ENCODE data around the gene ARHGEF39. TPM values are rescaled to one million over a fixed set of nuclear protein-coding genes. Genes with fewer than 3 reads are reported as not detected.
A peak's percentile ranks its signal among the peaks of the same experiment; 100 is the strongest.

The ARHGEF39 gene, protein sequence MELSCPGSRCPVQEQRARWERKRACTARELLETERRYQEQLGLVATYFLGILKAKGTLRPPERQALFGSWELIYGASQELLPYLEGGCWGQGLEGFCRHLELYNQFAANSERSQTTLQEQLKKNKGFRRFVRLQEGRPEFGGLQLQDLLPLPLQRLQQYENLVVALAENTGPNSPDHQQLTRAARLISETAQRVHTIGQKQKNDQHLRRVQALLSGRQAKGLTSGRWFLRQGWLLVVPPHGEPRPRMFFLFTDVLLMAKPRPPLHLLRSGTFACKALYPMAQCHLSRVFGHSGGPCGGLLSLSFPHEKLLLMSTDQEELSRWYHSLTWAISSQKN
- 0.45 TPM for total RNA-seq
- long read RNA-seq = 0 reads

DNA sequence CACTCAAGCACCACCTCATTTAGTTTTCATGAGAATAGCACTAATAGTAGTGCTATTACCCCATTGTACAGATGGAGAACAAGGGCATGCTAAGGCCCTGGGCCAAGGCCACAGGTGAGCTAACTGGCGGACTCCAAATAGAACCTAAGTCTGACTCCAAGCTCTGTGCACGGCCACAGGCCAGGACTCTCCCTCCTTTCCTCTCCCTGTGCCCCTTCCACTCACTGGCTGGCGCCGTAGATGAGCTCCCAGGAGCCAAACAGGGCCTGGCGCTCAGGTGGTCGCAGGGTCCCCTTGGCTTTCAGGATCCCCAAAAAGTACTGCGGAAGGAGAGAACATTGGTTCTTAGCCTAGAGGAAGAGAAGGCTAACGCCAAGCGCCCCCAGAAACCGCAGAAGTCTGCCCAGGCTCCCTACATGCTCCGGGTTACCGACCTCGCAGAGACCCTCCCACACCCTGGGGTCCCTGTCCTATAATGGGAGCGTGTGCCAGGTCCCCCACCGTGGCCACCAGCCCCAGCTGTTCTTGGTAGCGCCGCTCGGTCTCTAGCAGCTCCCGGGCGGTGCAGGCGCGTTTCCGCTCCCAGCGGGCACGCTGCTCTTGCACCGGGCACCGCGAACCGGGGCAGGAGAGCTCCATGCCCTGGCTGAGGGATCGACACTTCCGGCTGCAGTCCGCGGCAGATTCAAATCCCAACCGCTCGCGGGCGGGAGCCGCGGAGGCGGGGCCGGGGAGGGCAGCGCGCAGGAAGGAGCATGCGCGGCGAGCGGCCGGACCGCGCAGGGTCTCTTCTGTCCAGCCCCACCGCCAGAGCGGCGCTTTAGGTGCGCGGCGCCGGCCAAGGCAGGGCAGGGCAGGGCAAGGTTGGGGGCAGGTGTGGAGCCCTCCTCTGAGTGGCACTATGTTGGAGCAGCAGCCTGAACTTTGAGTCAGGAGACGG, at the start of gene ARHGEF39:
ARHGEF39 (minus strand) TSS at position 665 of the 940 bp plus-strand sequence; CDS start at position 639, 26 bp downstream.
- ATAC-seq (peak; percentile 84), DNase-seq (peak; percentile 90)
- intact Hi-C loops (cut with micrococcal nuclease) = no loop called here

DNA sequence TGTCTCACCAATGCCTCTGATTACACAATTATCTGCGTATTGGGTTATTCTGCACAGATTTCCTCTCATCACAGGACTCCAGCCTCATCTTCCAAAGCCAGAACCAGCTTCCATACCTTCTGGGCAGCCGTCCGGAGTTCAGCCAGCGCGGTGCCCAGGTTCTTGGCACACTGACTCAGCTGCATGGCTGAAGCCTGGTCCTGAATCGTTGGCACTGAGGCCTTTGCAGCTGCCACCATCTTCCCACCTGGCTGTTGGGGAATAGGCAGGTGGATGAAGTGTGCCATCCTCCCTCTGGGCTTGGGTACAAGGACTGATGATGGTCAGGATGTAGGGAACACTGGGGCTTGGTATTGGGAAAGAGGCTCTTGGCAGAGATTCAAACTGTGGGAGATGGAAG, 49.1 kb upstream of the ARHGEF39 start:
- ATAC-seq (no peak), DNase-seq (no peak)
- intact Hi-C loops (cut with micrococcal nuclease) = no loop called here

DNA sequence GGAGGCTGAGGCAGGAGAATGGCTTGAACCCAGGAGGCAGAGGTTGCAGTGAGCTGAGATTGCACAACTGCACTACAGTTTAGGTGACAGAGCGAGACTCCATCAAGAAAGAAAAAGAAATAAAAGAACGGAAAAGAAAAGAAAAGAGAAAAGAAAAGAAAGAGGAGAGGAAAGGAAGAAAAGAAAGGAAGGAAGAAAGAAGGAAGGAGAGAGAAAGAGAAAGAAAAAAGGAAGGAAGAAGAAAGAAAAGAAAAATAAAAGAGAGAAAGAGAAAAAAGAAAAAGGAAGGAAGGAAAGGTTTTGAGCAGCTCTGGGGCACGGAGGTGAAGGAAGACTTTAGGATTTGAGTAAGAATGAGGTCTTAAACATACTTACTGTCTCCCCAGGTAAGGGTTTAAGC, 48.6 kb upstream of the ARHGEF39 start:
- intact Hi-C loops (cut with micrococcal nuclease) = no loop called here
- ATAC-seq (no peak), DNase-seq (no peak)

DNA sequence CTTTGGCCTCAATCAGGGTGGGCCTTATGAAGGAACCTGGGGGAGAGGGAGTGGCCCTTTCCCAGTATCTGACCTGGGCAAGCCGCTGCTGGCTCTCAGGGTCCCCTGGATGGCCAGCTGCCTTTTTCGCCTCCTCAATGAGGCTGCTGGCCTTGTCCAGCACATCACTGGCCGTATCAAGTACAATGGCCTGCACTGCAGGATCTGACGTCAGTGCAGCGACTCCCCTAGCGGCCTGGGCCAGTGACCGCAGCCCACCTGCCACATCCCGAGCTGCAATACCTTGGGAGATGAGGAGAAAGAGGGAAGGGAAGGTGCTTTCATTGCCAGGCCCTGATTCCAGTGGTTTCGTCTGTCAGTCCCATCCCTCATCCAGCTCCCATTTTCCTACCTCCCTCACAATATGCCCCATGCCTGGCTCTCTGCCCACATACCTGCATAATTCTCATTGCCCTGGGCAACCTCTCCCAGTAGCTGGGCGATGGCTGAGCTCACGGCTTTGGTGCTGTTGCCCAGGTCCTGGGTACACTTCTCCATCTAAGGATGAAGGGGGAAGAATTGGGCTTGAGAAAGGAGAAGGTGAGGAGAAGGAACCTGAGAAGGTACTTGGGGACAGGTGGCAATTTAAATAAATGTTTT, 47.9 kb upstream of the ARHGEF39 start:
- intact Hi-C loops (cut with micrococcal nuclease) = no loop called here
- DNase-seq = no peak
- ATAC-seq = no peak

DNA sequence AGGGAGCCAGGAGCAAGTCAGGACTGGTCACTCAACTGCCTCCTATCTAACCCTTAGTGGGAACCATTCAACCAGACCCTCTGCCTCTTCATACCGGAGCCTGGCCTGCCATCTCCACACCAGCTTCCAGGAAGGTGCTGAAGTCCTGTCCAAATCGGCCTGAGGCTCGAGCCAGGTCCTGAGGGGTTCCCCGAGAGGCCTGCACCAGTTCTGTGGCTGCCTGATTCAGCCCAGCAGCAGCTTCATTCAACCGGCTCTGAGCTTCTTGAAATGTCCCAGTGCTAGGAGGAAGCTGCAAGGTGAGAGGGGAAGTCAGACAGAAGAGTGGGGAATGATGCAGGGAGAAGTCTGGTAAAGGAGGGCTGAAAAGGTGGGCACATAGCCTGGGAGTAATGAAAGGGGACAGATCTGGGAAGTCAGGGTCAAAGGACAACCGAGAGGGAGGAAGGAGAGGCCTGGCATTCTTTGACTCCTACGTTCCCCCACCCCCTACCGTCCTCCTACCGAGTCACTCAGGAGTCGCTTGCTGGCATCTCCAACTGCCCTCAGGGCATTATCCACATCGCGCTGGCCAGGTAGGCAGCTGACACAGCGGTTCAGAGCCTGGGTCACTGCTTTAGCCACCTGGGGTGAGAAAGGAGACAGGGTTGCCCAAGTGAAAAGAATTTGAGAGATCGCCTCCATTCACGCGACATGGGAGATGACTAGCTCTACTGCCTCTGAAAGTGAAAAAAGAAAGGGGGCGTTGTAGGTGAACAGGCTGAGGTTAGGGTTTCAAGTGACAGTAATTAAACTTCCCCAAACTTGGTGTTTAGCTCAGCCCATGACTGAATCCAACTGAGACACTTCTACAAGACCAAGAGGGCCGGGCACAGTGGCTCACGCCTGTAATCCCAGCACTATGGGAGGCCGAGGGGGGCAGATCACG, 46.8 kb upstream of the ARHGEF39 start:
- no peak for DNase-seq
- no peak for ATAC-seq
- intact Hi-C loops (cut with micrococcal nuclease) = no loop called here

DNA sequence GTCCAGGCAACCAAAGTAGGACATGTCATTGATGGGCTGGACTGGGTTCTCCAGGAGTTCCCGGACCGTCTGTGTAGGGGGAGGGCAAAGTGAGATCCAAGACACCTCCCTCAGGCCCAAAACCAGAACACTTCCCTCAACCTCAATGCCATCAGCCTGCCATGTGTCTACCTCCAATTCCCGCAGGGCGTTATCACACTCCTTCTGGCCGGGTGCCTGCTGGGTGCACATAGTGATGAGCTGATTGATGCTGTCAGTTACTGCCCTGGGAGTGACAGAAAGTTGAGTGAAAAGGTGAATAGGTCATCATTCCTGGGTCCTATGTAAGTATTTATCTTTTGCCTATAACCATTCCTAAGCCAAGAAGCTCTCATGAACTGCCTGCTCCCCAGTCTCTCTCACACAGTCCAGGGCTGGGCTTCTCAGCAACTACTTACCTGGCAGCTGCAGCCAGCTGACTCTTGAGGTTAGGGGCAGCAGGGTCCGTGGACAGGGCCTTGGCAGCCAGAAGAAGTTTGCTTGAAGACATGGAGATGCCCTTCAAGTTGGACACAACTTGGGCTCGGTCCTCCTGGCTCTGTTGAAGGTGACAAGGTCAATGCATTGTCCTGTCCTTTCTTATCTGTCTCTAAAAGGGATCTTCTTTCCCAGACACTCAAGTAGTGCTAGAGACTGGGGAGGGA, 46.0 kb upstream of the ARHGEF39 start:
- peak; percentile 17 for ATAC-seq
- intact Hi-C loops (cut with micrococcal nuclease) = no loop called here

DNA sequence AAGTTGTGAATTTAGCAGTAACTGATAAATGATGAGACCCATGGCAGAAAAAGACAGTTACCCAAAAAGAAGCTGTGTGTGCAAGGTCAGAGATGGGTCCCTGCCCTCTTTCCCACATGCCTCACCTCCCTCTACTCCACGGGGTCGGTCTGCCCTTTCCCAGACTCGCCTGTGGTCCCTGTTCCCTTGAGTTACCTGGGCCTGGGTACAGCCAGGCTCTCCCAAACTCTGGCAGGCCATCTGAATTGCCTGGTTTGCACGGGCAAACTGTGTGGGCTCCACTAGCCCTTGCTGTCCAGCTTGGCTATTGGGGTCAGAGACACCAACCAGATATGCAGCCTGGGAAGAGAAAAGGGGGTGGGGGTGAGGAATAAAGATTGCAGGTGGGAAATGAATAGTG, 43.2 kb upstream of the ARHGEF39 start:
- intact Hi-C loops (cut with micrococcal nuclease) = no loop called here
- DNase-seq = no peak

More for the DNA sequence above, 46.0 kb upstream of the ARHGEF39 start:
- no peak for DNase-seq

DNA sequence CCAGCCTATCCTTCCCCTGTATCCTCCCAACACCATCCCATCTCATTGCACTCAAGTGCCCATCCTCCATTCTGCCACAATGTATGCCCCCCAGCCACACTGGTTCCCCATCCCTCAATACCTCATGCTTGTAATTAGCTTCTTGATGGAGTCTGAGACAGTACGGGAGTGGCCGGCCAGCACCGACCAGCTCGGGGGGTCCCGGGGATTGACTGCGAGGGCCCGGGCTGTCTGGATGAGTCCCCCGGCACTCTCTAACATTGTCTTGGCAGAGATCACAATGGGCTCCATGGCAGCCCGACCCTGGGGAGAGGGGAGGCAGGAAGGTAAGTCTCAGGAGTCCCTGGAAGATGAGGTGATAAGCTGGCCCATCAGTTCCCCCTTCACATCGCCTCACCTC, 42.0 kb upstream of the ARHGEF39 start:
- DNase-seq (no peak), ATAC-seq (no peak)

More for the DNA sequence above, 43.2 kb upstream of the ARHGEF39 start:
- no peak for ATAC-seq

DNA sequence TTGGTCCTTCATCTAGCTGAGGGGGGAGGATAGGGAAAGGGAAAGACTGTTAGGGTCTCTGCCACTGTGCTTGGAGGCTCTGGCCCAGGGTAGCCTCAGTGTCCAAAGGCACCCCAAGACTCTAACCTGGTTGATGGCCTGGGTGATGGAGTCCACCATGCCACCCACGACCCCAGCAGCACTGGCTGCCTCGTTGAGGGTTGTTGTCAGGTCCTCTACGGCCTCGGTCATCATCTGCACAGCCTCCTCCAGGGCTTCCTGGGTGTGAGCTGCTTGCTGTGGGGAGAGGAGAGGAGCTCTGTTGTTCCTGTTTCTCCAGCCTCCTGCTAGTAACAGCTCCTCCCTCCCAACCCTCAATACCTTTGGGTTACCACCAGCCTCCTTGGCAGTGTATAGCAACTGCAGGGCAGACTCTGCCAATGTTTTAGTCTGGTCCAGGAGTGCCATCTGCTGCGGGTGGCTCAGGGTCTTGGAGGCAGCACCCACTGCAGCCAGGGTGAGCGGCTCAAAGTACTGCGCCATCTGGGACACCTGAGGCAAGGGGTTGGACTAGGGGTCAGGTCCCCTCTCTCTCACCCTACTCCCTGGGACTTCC, 40.9 kb upstream of the ARHGEF39 start:
- ATAC-seq = no peak
- no peak for DNase-seq
- intact Hi-C loops (cut with micrococcal nuclease) = no loop called here

More for the DNA sequence above, 42.0 kb upstream of the ARHGEF39 start:
- intact Hi-C loops (cut with micrococcal nuclease) = no loop called here

DNA sequence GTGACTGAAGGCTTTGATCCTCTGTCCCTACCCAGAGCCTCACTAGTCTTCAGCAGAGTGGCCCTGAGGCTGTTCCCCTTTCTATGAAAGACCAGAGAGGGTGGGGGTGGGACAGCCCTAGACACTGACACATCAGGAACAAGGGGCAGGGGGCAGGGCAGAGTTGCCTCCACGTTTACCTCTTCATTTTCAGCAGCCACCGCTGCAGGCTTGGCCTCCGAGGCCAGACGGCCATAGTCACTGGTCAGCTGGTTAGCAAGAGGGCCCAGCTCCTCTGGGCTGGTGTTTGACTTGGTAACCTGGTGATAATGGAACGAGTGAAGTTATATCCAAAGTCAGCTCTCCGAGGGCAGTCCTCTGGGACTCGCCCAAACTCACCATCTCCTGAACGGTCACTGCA, 40.4 kb upstream of the ARHGEF39 start:
- intact Hi-C loops (cut with micrococcal nuclease) = no loop called here
- ATAC-seq (no peak), DNase-seq (no peak)

DNA sequence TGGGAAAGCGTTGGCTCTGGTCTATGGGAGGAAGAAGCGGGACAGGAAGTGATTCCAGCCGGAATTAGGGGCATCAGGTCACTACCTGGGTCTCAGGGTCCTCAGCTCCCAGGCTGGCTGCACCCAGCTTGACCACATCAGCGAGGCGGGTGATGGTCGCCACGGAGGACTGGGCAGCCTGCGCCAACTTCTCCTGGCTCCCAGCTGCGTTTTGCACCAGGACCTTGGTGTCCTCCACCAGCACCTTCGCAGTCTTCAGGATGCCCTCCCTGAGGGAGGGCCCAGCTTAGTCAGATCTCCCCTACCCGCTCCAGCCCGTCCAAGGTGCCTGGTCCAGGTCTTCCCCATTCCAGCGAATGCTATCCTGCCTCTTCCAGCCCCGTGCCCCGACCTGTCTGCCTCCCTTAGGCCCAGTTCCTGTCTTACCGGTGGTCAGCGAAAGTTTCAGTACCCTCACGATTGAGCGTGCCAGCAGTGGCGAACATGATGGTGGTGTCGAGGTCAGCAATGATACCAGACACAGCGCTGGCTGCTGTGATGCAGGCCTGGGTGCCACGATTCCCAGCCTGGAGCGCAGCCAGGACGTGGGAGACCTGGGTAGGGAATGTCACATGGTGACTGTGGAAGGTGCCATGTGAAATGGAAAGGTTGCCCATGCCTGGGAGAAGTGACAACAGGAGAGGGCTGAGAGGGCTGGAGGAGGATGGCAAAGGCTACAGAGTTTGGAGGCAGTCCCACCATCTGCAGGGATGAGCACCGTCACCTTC, 39.1 kb upstream of the ARHGEF39 start:
- DNase-seq (peak; percentile 82), ATAC-seq (peak; percentile 76)
- intact Hi-C loops (cut with micrococcal nuclease) = no loop called here

DNA sequence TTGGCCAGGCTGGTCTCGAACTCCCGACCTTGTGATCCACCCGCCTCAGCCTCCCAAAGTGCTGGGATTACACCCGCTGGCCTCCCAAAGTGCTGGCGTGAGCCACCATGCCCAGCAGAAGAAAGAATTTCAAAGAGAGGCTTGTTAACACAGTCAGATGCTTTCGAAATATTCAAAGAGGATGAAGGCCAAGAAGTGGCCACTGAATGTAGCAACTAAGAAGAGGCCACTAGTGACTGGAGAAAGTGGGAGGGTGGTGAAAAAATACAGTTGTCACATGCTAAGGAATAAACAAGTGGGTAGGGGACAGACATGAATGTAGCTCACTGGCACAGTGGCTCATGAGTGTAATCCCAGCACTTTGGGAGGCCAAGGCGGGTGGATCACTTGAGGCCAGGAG, 37.7 kb upstream of the ARHGEF39 start:
- ATAC-seq = no peak
- DNase-seq = no peak
- intact Hi-C loops (cut with micrococcal nuclease) = no loop called here

DNA sequence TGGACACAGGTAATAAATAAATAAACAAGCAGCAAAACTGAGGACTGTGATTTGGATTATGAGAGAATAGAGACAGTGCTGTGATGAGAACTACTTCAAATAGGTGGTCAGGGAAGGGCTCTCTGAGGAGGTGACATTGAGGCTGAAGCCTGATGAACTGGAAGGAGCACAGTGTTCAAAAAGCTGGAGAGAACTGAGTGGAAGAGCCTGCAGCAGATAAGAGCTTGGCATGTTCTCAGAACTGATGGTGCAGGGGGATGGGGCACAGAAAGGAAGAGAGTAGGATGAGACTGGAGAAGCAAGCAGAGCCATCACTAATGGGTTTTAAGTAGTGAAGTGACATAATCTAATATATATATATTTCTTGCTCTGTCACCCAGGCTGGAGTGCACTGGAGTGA, 35.9 kb upstream of the ARHGEF39 start:
- ATAC-seq (peak; percentile 66), DNase-seq (no peak)
- intact Hi-C loops (cut with micrococcal nuclease) = no loop called here

DNA sequence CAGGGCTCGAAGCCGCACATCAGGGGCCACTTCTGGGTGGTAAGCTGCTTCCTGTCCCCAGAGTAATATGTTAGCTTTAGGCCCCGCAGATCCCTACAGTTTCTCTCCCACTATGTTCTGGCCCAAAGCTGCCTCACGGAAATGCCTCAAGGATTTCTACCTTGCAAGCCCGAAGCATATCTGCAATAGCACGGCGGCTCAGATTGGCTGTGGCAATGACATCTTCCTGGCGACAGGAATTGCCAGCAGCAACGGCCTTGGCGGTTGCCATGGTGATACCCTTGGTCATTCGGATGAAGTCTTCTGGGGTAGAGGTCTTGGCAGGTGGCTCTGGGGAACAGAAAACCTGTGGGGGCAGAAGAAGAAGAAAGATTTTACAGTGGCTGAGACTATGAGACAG, 35.0 kb upstream of the ARHGEF39 start:
- no peak for ATAC-seq
- no peak for DNase-seq
- intact Hi-C loops (cut with micrococcal nuclease) = no loop called here

DNA sequence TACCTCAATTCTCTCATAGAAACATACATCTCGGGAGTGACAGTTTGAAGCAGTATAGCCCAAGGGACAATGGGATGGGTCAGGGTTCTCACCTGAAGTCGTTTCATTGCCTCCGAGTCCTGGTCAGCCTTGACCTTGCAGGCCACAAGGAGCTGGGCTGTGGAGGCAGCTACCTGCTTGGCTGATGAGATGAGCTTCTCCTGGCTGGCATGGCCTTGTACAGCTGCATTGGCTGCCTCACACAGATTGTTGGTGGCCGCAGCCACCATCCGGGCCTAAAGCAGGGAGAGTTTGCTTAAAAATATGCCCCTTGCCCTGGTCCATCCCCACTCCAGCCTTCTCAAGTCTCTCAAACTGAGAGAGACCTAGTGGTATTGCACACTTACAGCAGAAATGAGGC, 33.2 kb upstream of the ARHGEF39 start:
- intact Hi-C loops (cut with micrococcal nuclease) = no loop called here
- ATAC-seq (no peak), DNase-seq (no peak)

DNA sequence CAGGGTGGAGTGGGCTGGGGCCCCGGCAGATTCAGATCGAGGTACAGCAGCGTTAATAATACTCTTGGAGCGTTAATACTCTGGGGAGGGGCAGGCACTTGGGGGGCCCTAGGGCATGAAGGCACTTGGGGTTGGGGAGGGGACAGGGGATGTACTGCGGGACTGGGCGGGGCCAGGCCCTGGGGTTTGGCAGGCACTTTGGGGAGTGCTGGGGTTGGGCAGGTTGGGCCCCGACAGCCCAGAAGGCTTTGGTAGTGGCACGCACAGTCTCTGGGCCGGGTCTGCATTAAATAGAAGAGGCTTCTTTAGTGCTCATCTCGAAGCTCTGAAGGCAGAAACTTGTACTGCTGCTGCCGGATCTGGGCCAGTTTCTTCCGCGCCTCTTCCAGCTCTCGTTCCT, 32.5 kb upstream of the ARHGEF39 start:
- ATAC-seq (peak; percentile 7), DNase-seq (no peak)
- intact Hi-C loops (cut with micrococcal nuclease) = no loop called here

DNA sequence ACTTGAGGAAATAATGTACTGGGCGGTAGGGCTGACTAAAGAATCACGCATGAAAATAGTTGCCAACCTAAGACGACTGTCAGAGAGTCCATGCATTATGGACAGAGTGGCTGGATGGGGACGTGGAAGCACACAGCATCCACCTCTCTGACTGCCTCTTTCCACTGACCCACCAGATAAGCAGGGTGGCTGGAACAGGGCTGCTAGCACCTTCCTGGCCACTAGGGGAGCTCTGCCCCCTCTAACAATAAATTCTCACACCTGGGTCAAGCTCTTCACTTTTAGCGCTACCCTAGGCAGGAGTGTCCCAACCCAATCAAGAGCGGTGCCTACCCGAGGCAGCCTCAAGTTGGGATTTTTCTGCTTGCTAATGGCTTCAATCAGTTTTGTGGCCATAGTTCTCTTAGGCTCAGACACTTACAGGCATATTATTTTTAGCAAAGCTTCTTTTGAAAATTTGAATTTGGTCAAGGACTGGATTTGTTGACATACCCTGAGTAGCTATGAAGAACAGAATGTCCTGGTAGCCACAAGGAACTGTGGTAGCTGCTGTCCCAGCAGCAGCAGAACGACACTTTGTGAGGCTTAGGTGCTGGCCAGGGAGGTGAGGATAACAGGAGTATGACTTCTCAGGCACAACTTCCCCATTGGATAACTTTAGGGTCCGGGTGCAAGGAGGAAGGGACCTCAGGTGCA, 31.7 kb upstream of the ARHGEF39 start:
- intact Hi-C loops (cut with micrococcal nuclease) = no loop called here
- peak; percentile 71 for ATAC-seq
- DNase-seq = peak; percentile 68
